Skeletal muscle cell (primary cell): Measurements from ENCODE around the gene ISCU.
"Not testable (repeated sequence)": the region's sequence is repeated elsewhere in the genome, so short reads cannot be mapped to it uniquely, and the experiment has no call there.

Experiments
- DNase-seq: peaks from one replicate; pipeline ENCODE4 v3.0.0-alpha.2; 2010; ENCODE audit warnings: low read depth
- H3K4me3 ChIP-seq: 2 replicates; pipeline ENCODE4 v1.5.1; 2011; ENCODE audit warnings: low read depth, mild to moderate bottlenecking, control low read depth, low read length, moderate library complexity

ISCU gene

GRCh38 chr12:108611884-108612415 is 49.6 kb downstream of the ISCU start:
- peak; percentile 93 for DNase-seq
- H3K4me3 ChIP-seq = no peak overlapping the region

- no peak overlapping the region for H3K4me3 ChIP-seq
- DNase-seq = no peak
Measured at GRCh38 chr12:108612788-108613282, 50.4 kb downstream of the ISCU start.

DNA sequence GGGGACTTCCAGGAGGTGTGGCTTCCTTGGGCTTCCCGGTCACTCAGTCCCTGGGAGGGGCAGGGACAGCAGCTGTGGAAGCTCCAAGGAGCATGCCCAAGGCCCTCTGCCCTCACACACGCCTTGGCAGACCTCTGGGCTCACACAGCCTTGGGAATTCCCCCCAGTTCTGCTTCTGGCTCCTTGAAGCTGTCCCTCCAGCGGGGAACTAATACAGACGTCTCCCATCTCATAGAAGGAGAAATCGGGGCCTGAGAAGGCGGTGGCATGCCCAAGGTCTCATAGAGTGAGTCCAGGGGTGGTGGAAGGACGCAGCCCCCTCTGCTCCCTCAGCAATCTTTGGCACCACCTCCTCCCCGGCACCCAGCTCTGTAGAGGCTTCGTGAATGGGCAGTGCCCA is 51.2 kb downstream of the ISCU start:
- DNase-seq = no peak

DNA sequence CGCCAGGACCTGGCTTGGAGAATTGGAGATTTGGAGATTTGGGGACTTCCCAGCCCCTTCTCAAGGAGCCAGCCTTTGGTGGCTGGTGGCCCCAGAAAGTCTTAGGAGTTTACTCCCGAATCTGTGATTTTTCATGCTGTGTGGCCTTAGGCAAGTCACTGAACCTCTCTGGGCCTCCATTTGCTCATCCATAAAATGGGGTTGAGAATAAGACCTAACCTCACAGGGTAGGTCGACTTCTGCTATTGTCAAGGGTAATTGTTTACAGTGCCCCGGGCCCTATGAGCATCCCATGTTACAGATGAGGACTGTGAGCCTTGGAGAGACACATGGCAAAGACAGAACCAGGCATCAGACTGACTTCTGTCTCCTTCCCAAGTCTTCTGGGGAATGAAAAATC is 51.6 kb downstream of the ISCU start:
- DNase-seq = no peak
- H3K4me3 ChIP-seq = no peak overlapping the region

More for the DNA sequence above, 51.2 kb downstream of the ISCU start:
- H3K4me3 ChIP-seq = no peak overlapping the region

- no peak for DNase-seq
- no peak overlapping the region for H3K4me3 ChIP-seq
Measured at GRCh38 chr12:108614639-108615038, 52.2 kb downstream of the ISCU start.

- DNase-seq = no peak
- no peak overlapping the region for H3K4me3 ChIP-seq
Measured at GRCh38 chr12:108615918-108616317, 53.5 kb downstream of the ISCU start.

DNA sequence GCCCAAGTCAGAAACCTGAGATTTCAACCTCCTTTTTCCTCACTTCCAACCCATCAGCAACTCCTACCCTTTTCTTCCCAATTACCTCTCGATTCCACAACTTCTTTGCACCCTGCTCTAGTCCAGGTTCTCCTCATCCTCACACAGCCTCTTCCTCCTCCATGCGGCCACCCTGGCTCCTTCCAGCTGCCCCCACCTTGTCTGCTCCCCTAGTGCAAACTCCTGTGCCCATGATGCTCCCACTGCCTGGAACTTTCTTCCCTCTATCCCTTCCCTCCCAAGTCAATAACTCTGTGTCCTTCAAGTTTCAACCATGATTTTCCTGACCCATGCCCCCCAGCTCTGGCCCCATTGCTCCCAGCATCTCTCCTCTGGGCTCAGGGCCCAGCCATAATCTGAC is 54.0 kb downstream of the ISCU start:
- H3K4me3 ChIP-seq = no peak overlapping the region
- DNase-seq = no peak

DNA sequence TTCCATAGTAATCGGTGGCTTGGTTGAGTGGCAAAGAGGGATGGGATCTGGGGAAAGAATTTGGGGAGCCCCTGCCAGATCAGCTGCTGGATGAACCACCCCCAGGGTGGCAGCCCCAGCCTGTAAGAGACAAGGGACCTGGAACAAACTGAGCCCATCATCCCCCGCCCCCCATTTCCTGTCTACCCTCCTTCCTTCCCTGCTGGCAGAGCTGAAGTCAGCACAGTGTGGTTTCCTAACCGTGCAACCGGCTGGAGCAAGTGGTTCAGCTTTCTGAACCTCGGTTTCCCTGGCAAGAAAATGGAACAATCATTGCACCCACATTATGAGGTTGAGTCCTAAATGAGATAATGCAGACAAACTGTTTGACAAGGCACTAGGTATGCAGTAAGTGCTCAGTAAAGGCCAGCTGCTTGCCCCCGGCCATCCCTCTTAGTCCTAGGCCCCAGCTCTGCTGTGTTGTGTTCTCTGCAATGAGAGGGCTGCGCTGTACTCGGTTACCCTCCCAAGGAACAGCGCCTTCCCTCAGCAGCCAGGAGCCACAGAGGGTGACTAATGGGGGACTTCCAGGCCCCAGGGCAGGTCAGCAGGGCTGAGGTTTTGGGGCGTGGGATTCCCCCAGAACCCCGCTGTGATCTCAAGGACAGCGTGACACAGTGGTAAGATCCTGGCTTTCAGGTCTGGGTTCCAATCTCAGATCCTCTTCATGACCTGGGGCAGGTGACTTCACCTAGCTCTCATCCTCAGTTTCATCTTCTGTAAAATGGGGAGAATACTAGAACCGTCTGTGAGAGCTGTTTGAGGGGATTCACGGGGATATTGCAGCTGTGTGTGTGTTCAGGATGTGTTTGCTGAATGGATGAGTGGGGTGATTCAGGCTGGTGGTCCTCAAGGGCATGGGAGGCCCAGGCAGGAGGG is 54.8 kb downstream of the ISCU start:
- no peak for DNase-seq
- H3K4me3 ChIP-seq = no peak overlapping the region

GRCh38 chr12:108618079-108618952 is 55.9 kb downstream of the ISCU start:
- H3K4me3 ChIP-seq = no peak overlapping the region
- DNase-seq = peak; percentile 57

- DNase-seq, H3K4me3 ChIP-seq: not testable (repeated sequence)
Measured at GRCh38 chr12:108618953-108619274, 56.5 kb downstream of the ISCU start.
